ENCODE results near the gene TRERF1.

TRERF1 gene

DNA sequence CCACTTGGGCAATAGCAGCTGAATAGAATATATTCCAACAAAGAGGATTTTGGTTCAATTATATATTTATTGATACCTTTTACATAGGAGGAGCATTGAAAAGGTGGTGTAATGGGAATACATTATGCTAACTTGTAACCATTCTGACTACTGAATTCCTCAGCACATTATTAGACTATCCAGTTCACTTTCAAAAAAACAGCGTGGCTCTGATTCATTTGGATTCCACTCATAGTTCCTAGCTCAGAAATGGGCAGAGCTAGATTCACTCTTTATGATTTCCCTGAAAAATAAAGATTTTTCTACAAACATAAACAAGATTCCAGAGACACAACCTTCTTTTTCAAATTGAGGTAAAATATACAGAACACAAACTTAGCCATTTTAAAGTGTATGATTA is 9.2 kb upstream of the TRERF1 start:
- TF ChIP-seq, protein P1, sequence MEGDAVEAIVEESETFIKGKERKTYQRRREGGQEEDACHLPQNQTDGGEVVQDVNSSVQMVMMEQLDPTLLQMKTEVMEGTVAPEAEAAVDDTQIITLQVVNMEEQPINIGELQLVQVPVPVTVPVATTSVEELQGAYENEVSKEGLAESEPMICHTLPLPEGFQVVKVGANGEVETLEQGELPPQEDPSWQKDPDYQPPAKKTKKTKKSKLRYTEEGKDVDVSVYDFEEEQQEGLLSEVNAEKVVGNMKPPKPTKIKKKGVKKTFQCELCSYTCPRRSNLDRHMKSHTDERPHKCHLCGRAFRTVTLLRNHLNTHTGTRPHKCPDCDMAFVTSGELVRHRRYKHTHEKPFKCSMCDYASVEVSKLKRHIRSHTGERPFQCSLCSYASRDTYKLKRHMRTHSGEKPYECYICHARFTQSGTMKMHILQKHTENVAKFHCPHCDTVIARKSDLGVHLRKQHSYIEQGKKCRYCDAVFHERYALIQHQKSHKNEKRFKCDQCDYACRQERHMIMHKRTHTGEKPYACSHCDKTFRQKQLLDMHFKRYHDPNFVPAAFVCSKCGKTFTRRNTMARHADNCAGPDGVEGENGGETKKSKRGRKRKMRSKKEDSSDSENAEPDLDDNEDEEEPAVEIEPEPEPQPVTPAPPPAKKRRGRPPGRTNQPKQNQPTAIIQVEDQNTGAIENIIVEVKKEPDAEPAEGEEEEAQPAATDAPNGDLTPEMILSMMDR (IDR thresholded peaks at IDR 0.05; ENCODE audit: control insufficient read depth, extremely low read depth, insufficient read depth) = no peak
- no peak for DNase-seq (ENCODE audit: low read depth)
- no peak overlapping the region for H3K4me3 ChIP-seq (ENCODE audit: low read depth, low read length)

DNA sequence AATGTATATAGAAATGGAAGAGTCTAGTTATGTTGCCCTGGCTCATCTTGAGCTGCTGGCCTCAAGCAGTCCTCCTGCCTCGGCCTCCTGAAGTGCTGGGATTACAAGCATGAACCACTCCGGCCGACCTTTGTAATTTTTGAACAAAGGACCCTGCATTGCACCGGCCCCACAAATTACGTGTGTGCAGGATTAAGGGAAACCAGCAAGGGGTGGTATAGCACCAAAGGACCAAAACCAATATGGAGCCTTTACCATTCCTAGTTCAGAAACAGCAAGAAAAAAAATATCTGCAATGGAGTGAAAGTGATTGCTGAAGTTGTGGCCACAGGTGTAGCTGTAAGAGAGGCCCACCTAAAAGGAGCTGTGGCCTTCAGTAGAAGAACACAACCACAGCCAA is 8.2 kb upstream of the TRERF1 start:
- TF ChIP-seq, protein P1 (IDR thresholded peaks at IDR 0.05; ENCODE audit: control insufficient read depth, extremely low read depth, insufficient read depth) = no peak
- no peak overlapping the region for H3K4me3 ChIP-seq (ENCODE audit: low read depth, low read length)
- no peak for DNase-seq (ENCODE audit: low read depth)

DNA sequence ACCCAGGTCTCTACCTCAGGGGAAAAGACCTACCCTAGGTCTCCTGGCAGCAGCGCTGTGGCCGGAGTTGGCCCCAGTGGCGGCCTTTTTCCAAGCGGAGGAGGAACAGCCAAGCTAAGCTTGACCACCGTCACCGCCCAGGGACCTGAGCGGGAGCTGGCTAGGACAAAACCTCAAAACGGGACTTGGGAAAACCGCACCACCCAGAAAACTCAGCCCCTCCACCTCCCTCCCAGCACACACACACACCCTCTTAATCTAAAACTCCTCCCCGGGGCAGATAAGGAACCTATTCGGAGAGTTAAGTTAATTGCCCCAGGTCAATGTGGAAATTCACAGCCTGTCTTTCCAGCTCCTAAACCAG is 2.7 kb upstream of the TRERF1 start:
- H3K4me3 ChIP-seq (ENCODE audit: low read depth, low read length) = no peak overlapping the region
- DNase-seq (ENCODE audit: low read depth) = no peak
- TF ChIP-seq, protein P1 (IDR thresholded peaks at IDR 0.05; ENCODE audit: control insufficient read depth, extremely low read depth, insufficient read depth) = no peak

DNA sequence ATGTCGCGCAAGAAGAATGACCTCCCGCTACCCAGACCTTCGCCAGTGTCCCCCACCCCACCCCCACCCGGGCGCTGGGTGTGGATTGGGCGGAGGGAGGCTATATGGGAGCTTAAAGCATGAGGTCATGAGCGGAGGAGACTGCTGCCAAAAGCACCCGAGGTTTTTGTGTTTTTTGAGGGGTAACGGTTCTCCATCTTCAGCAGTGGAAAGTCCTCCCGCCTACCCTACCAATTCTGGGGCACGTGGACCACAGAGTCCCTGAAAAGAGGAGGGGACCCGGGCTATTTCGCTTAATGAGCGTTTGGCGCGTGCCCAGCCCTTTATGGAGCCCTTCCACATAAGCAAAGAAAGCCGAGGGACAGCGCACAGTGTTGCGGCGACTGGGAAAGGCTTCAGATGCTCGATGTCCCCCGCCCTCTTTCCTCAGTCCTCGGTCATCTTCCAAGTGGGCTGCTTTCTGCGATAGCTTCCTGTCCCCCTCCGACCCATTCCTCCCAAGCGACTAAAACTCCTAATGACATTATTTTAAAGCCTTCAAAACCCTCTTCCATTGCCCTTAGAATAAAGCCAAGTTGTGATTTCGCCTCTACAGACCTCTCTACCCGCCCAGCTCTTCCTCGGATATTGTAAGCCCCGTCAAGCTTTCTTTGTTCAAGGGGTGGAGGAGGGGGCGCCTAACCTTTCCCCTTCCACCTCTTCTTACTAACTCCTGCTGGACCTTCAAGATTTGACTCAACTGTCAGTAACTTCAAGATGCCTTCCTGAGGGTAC is 2.1 kb upstream of the TRERF1 start:
- H3K4me3 ChIP-seq (ENCODE audit: low read depth, low read length) = peak overlapping the region; percentile 76
- no peak for DNase-seq (ENCODE audit: low read depth)
- TF ChIP-seq, protein P1 (IDR thresholded peaks at IDR 0.05; ENCODE audit: control insufficient read depth, extremely low read depth, insufficient read depth) = no peak

DNA sequence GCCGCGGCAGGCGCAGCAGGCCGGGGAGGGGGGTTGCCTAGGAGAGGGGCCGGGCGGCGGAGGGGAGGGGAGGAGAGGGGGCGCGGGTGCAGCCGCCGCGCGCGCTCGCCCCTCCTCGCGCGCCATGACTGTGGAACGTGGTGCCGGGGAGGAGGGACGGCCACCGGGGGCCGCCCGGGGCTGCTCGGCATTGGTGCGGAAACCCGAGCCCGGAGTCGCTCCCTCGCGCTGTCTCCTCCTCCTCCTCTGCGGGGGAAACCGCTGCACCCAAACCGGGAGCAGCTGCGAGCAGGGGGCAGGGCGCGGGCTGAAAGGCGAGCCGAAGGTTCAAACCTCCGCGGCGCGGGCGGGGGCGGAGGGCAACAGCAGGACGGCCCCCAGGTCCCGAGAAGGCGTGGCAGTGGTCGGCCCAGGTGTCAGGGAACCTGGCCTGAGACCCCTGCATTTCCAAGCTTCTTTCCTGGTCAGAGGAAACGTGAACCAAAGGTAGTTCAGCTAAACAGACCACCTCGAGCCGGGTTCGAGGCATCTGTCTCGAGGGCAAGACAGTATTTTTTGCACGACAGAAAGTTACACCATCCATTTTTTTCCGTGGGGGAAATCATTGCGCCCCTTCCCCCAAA is 1.4 kb upstream of the TRERF1 start:
- H3K4me3 ChIP-seq (ENCODE audit: low read depth, low read length) = peak overlapping the region; percentile 76
- no peak for DNase-seq (ENCODE audit: low read depth)
- TF ChIP-seq, protein P1 (IDR thresholded peaks at IDR 0.05; ENCODE audit: control insufficient read depth, extremely low read depth, insufficient read depth) = 0 out of 2 replicates have a peak, but pooled peaks have one; percentile 2

DNA sequence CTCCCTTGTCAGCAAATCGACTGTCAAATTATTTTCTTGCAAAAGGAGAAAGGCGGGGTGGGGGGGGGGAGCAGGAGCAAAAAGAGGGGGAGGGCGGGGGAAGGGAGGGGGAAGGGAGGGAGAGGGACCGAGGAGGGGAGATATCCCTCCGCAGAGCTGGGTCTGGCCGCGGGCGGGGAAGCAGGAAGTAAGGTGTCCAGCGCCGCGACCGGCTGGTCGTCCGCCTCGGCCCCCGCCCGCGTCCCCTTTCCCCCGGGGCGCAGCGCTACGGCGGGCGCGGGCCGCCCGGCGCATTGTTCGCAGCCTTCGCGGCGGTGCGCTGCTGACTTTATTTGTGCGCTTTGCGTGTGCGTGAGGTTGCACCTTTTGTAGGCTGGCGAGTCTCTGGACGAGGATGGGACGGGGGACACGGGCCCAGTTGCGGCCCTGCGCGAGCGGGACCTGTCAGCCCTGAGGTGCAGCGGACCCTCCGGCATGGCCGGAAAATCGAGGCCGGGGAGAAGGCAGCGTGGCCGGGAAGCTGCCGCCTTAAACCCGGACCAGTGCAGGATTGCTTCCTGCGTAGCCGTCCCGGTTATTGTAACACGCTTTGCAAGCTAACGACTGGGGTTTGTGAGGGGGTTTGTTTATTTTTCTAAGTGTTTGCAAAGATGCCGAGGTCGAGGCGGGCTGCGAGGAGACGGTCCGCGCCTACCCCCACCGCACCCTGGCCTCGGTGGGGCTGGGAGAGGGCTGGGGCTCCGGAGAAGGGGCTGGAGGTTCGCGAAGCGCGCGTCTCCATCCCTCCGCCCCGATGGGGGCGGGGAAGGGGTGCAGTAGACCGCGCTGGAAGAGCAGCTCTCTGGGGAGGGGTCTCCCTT is 675 bp upstream of the TRERF1 start:
- TF ChIP-seq, protein P1 (IDR thresholded peaks at IDR 0.05; ENCODE audit: control insufficient read depth, extremely low read depth, insufficient read depth) = no peak
- peak overlapping the region; percentile 76 for H3K4me3 ChIP-seq (ENCODE audit: low read depth, low read length)

More for the DNA sequence above, 675 bp upstream of the TRERF1 start:
- DNase-seq (ENCODE audit: low read depth) = no peak
